GM12878 (cell line): Measurements from ENCODE around the gene DAPK2. TPM values are rescaled to one million over a fixed set of nuclear protein-coding genes. Genes with fewer than 3 reads are reported as not detected.

Experiments
- ATAC-seq: fragments of 200-7000 bp; cut with Tn5 transposase; 3 replicates; pipeline ENCODE4 v1.9.1; 2020; ENCODE audit warnings: mild to moderate bottlenecking, moderate library complexity
- BruUV-seq: library from RNA; stranded (reverse); fragments of 400-500 nt; replicated peaks from 2 replicates; lab custom pipeline; 2021; lab: Mats Ljungman, UMichigan
- CTCF ChIA-PET: fragments of 300-600 bp; sonication (Branson Sonifier 250); formaldehyde crosslinking; extraction: SDS; loops from one replicate; lab custom pipeline; 2021; ENCODE audit warnings: inconsistent platforms; lab: Yijun Ruan, JAX
- POLR2A ChIA-PET: fragments of 350-600 bp; formaldehyde crosslinking; extraction: SDS; loops from one replicate; lab custom pipeline; 2021; ENCODE audit warnings: inconsistent platforms; lab: Charles Lee
- RAD21 ChIA-PET: fragments of 300-600 bp; sonication (Branson Sonifier 250); formaldehyde crosslinking; loops from one replicate; lab custom pipeline; 2023; ENCODE audit warnings: antibody characterized with exemption; ENCODE audit not compliant: unreplicated experiment; lab: Charles Lee
- SMC1A ChIA-PET: fragments of 300-600 bp; sonication (Branson Sonifier 250); formaldehyde crosslinking; loops from one replicate; lab custom pipeline; 2023; ENCODE audit not compliant: unreplicated experiment, uncharacterized antibody; lab: Charles Lee
- DNase-seq: peaks from one replicate; pipeline ENCODE4 v3.0.0-alpha.2; 2011; ENCODE audit warnings: low read depth, low spot score
- FAIRE-seq: peaks from 3 replicates; lab custom pipeline; 2011; peaks lifted over from hg19 to GRCh38; lab: Jason Lieb, UNC
- H2AFZ ChIP-seq: 2 replicates; pipeline ENCODE4 v1.6.0; 2011; ENCODE audit warnings: low read depth, low read length, control low read depth; ENCODE audit not compliant: control insufficient read depth
- H3K27ac ChIP-seq: 2 replicates; pipeline ENCODE4 v1.5.1; 2011; ENCODE audit warnings: control low read depth; ENCODE audit not compliant: control insufficient read depth, insufficient read depth
- H3K27me3 ChIP-seq, 2 experiments: replicated peaks in 1 of 2; 2 replicates each; pipeline versions ENCODE4 v1.6.0 to v1.6.1; 2011; ENCODE audit warnings: low read length in 1 of 2; ENCODE audit not compliant: control insufficient read depth in 2 of 2, insufficient read depth in 2 of 2
- H3K36me3 ChIP-seq, 2 experiments: 2 replicates each; pipeline ENCODE4 v1.5.1; 2011; ENCODE audit warnings: low read length in 1 of 2; ENCODE audit not compliant: control insufficient read depth in 2 of 2, insufficient read depth in 2 of 2
- H3K4me1 ChIP-seq: 2 replicates; pipeline ENCODE4 v1.6.1; 2011; ENCODE audit warnings: mild to moderate bottlenecking, low read length, moderate library complexity, mixed read lengths; ENCODE audit not compliant: control insufficient read depth, insufficient read depth
- H3K4me2 ChIP-seq: 2 replicates; pipeline ENCODE4 v1.6.0; 2011; ENCODE audit warnings: control low read depth; ENCODE audit not compliant: control insufficient read depth, insufficient read depth
- H3K4me3 ChIP-seq: fragments of 200-600 bp; sonication (generic); 2 replicates; pipeline ENCODE4 v1.5.1; 2016
- H3K79me2 ChIP-seq: 2 replicates; pipeline ENCODE4 v1.6.0; 2011; ENCODE audit warnings: low read length; ENCODE audit not compliant: control insufficient read depth, insufficient read depth
- H3K9ac ChIP-seq: 2 replicates; pipeline ENCODE4 v1.8.0; 2011; ENCODE audit warnings: low read length, control low read depth, mixed read lengths; ENCODE audit not compliant: control insufficient read depth, insufficient read depth
- H3K9me3 ChIP-seq: replicated peaks from 3 replicates; pipeline ENCODE4 v1.5.1; 2011; ENCODE audit warnings: mild to moderate bottlenecking, low read length; ENCODE audit not compliant: control insufficient read depth, insufficient read depth
- H4K20me1 ChIP-seq: 2 replicates; pipeline ENCODE4 v1.6.0; 2011; ENCODE audit not compliant: control insufficient read depth, insufficient read depth
- CBX3 ChIP-seq: fragments of 200-600 bp; sonication (generic); IDR thresholded peaks from 2 replicates; pipeline ENCODE4 v1.6.1; 2016; ENCODE audit warnings: low read depth, borderline replicate concordance
- CHD1 ChIP-seq: IDR thresholded peaks from 2 replicates; pipeline ENCODE4 v1.6.1; 2012; ENCODE audit warnings: low read depth, low read length, improper control_type of control experiment
- FOXK2 ChIP-seq: fragments of 450-650 bp; IDR thresholded peaks from 2 replicates; pipeline ENCODE4 v1.6.1; 2017; ENCODE audit warnings: mild to moderate bottlenecking, moderate library complexity
- GABPA ChIP-seq: IDR thresholded peaks from 2 replicates; pipeline ENCODE4 v1.6.1; 2014; ENCODE audit warnings: antibody characterized with exemption, low read depth, mild to moderate bottlenecking, inconsistent platforms
- HDGF ChIP-seq: fragments of 450-650 bp; IDR thresholded peaks from 2 replicates; pipeline ENCODE4 v1.6.1; 2016; ENCODE audit warnings: antibody characterized with exemption
- IKZF2 ChIP-seq, 2 experiments: fragments of 450-650 bp; IDR thresholded peaks; 2 replicates each; pipeline ENCODE4 v1.6.1; 2017; ENCODE audit warnings: mild to moderate bottlenecking in 2 of 2, moderate library complexity in 2 of 2
- KLF5 ChIP-seq: fragments of 450-650 bp; IDR thresholded peaks from 2 replicates; pipeline ENCODE4 v1.6.1; 2014; ENCODE audit warnings: mild to moderate bottlenecking; ENCODE audit not compliant: partially characterized antibody
- POLR2A ChIP-seq: IDR thresholded peaks from 2 replicates; pipeline ENCODE4 v1.6.1; 2011; ENCODE audit warnings: low read depth, mild to moderate bottlenecking, low read length
- RBBP5 ChIP-seq: fragments of 200-600 bp; sonication (generic); conservative IDR thresholded peaks from 2 replicates; pipeline ENCODE4 v1.6.1; 2016
- SPI1 ChIP-seq: IDR thresholded peaks from 2 replicates; pipeline ENCODE4 v1.6.1; 2011; ENCODE audit warnings: low read depth, mild to moderate bottlenecking, low read length, moderate library complexity, borderline replicate concordance; ENCODE audit not compliant: insufficient read depth
- SREBF2 ChIP-seq: IDR thresholded peaks from 2 replicates; pipeline ENCODE4 v1.6.1; 2012; ENCODE audit warnings: mild to moderate bottlenecking, low read length
- SRF ChIP-seq, 2 experiments: IDR thresholded peaks; 2 replicates each; pipeline ENCODE4 v1.6.1; 2011; ENCODE audit warnings: low read depth in 2 of 2, low read length in 2 of 2, mild to moderate bottlenecking in 1 of 2, moderate library complexity in 1 of 2
- STAT3 ChIP-seq: IDR thresholded peaks from 2 replicates; pipeline ENCODE4 v1.6.1; 2011; ENCODE audit warnings: low read depth, low read length, improper control_type of control experiment
- ZNF217 ChIP-seq: fragments of 450-650 bp; IDR thresholded peaks from 2 replicates; pipeline ENCODE4 v1.6.1; 2017; ENCODE audit warnings: antibody characterized with exemption, mild to moderate bottlenecking
- WGBS: methylation state at CpG from one replicate; pipeline ENCODE4 v1.1.6; 2016; ENCODE audit warnings: low lambda C conversion rate; ENCODE audit not compliant: insufficient replicate concordance, insufficient coverage; ENCODE audit errors: missing lambda C conversion rate; 5-methylcytosine and 5-hydroxymethylcytosine counted together
- in situ Hi-C: fragments of 300-500 bp; cut with MboI; formaldehyde crosslinking; loops from 9 replicates; pipeline ENCODE4 v1.14.3; 2018; ENCODE audit warnings: mixed read lengths
- intact Hi-C: fragments of 100-400 bp; cut with micrococcal nuclease; formaldehyde crosslinking; loops from one replicate; pipeline ENCODE4 v1.14.2; 2022; ENCODE audit not compliant: unreplicated experiment
- polyA plus RNA-seq, 11 experiments: library from polyadenylated mRNA; depleted of rRNA in 4 of 11; unstranded in 6 of 11; stranded (reverse) in 5 of 11; fragments of >200 nt; fragmentation: Nextera tagmentation in 4 of 11; fragmentation: Illumina TruSeq in 1 of 11; extraction: Ambion mirVana in 4 of 11; extraction: Trizol in 1 of 11; gene quantifications; 1 replicate in 1 of 11; 2 replicates in 10 of 11; pipeline versions ENCODE4 v1.2.1 to v1.2.3, GENCODE V29; 2011 to 2016; ENCODE audit warnings: inconsistent platforms in 2 of 11, missing spikeins in 2 of 11, low read depth in 1 of 11
- total RNA-seq, 4 experiments: library from RNA; depleted of rRNA in 3 of 4; stranded (reverse); fragments of >200 nt in 3 of 4; fragmentation: Illumina TruSeq in 1 of 4; extraction: Trizol in 1 of 4; gene quantifications; 2 replicates each; pipeline versions ENCODE4 v1.2.1 to v1.2.3, GENCODE V29; 2013 to 2021
- TF ChIP-seq, protein P1 (sequence below), 3 experiments: IDR thresholded peaks in 2 of 3; conservative IDR thresholded peaks in 1 of 3; 2 replicates each; pipeline ENCODE4 v1.5.1; 2011; ENCODE audit warnings: low read depth in 3 of 3, low read length in 3 of 3, mild to moderate bottlenecking in 3 of 3, control low read depth in 2 of 3, moderate library complexity in 2 of 3, inconsistent platforms in 1 of 3, mixed read lengths in 1 of 3; ENCODE audit not compliant: control insufficient read depth in 2 of 3, insufficient read depth in 1 of 3; ENCODE audit errors: extremely low read depth in 1 of 3
- TF ChIP-seq, protein P2 (sequence below): fragments of 450-650 bp; IDR thresholded peaks from 2 replicates; pipeline ENCODE4 v1.6.1; 2018; ENCODE audit warnings: mild to moderate bottlenecking, low read depth, moderate library complexity; ENCODE audit not compliant: partially characterized antibody

DAPK2 gene
- total and polyA plus RNA-seq, 10 of the 15 experiments (the other 5 are each of a cell fraction or from before 2014, with no cell fraction given): 0.69 to 8.4 (median 4.1) TPM

DNA sequence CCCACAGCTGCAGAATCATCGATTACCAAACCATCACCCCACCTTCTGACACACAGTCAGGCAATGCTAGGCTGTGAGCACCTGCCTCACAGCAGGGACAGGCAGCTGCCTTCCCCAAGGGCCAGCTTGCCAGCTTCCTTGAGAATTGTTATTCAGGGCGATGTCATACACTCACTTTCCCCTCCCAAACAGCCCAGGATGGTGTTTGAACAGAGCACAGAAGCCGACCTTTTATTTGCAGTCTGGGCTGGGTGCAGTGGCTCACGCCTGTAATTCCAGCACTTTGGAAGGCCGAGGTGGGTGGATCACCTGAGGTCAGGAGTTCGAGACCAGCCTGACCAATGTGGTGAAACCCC is 128.0 kb downstream of the DAPK2 start:
- ChIA-PET SMC1A (interaction anchor here (0.9 to 2.4 kb wide), 3 partner anchors 14 to 50 kb away, joined by 3 to 5 read pairs (median 3); no protein-coding TSS in a partner anchor), POLR2A (interaction anchor here (0.5 kb wide), 1 partner anchor 37 kb away, joined by 4 read pairs; no protein-coding TSS in a partner anchor), RAD21 (no interaction called here), CTCF (interaction anchor here (0.7 kb wide), 1 partner anchor 10 kb away, joined by 3 read pairs; no protein-coding TSS in a partner anchor)
- H3K79me2 ChIP-seq: no peaks in the 10 kb centered on the region
- no peak overlapping the region for H2AFZ ChIP-seq
- no peak for FAIRE-seq
- H4K20me1 ChIP-seq: no peaks in the 10 kb centered on the region
- 50% methylated on average over 6 of the region's 6 CpGs for WGBS
- peaks cover 10% of the 10 kb centered on the region for H3K4me1 ChIP-seq
- no peak overlapping the region for H3K9ac ChIP-seq
- H3K36me3 ChIP-seq: peaks cover 0 to 3% of the 10 kb centered on the region in 2 experiments; a peak in 2 of 4 replicates
- ATAC-seq: no peak
- intact Hi-C loops (no loop called here), in situ Hi-C loops (no loop called here)
- H3K9me3 ChIP-seq: no peaks in the 10 kb centered on the region
- TF ChIP-seq SPI1 (no peak), STAT3 (no peak), POLR2A (no peak), KLF5 (no peak), CBX3 (no peak), HDGF (no peak), CHD1 (no peak), IKZF2 (IDR thresholded peaks at IDR 0.05) (no peak), RBBP5 (no peak), SRF (IDR thresholded peaks at IDR 0.05; ENCODE audit: low read depth in 2 of 2, low read length in 2 of 2) (no peak), FOXK2 (no peak), GABPA (no peak), SREBF2 (no peak), ZNF217 (no peak)
- TF ChIP-seq, protein P1, sequence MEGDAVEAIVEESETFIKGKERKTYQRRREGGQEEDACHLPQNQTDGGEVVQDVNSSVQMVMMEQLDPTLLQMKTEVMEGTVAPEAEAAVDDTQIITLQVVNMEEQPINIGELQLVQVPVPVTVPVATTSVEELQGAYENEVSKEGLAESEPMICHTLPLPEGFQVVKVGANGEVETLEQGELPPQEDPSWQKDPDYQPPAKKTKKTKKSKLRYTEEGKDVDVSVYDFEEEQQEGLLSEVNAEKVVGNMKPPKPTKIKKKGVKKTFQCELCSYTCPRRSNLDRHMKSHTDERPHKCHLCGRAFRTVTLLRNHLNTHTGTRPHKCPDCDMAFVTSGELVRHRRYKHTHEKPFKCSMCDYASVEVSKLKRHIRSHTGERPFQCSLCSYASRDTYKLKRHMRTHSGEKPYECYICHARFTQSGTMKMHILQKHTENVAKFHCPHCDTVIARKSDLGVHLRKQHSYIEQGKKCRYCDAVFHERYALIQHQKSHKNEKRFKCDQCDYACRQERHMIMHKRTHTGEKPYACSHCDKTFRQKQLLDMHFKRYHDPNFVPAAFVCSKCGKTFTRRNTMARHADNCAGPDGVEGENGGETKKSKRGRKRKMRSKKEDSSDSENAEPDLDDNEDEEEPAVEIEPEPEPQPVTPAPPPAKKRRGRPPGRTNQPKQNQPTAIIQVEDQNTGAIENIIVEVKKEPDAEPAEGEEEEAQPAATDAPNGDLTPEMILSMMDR (IDR thresholded peaks at IDR 0.05 in 2 of 3, conservative IDR thresholded peaks at IDR 0.05 in 1 of 3; ENCODE audit: control insufficient read depth in 2 of 3, extremely low read depth in 1 of 3, insufficient read depth in 1 of 3, low read depth in 3 of 3, low read length in 3 of 3): no peak
- TF ChIP-seq, protein P2, sequence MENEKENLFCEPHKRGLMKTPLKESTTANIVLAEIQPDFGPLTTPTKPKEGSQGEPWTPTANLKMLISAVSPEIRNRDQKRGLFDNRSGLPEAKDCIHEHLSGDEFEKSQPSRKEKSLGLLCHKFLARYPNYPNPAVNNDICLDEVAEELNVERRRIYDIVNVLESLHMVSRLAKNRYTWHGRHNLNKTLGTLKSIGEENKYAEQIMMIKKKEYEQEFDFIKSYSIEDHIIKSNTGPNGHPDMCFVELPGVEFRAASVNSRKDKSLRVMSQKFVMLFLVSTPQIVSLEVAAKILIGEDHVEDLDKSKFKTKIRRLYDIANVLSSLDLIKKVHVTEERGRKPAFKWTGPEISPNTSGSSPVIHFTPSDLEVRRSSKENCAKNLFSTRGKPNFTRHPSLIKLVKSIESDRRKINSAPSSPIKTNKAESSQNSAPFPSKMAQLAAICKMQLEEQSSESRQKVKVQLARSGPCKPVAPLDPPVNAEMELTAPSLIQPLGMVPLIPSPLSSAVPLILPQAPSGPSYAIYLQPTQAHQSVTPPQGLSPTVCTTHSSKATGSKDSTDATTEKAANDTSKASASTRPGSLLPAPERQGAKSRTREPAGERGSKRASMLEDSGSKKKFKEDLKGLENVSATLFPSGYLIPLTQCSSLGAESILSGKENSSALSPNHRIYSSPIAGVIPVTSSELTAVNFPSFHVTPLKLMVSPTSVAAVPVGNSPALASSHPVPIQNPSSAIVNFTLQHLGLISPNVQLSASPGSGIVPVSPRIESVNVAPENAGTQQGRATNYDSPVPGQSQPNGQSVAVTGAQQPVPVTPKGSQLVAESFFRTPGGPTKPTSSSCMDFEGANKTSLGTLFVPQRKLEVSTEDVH: no peak
- H3K4me2 ChIP-seq: no peak overlapping the region
- H3K27me3 ChIP-seq: no peaks in the 10 kb centered on the region
- H3K4me3 ChIP-seq: no peak overlapping the region
- no TSS peak for BruUV-seq
- no peak for DNase-seq
- H3K27ac ChIP-seq: no peak overlapping the region
